IMR-90 (cell line): ENCODE data around the gene RAB8B. TPM values are rescaled to one million over a fixed set of nuclear protein-coding genes. Genes with fewer than 3 reads are reported as not detected.

Experiments used
- MAFK ChIP-seq: IDR thresholded peaks from 2 replicates; pipeline ENCODE4 v1.6.1; 2012; ENCODE audit warnings: low read depth, low read length, improper control_type of control experiment
- POLR2A ChIP-seq: IDR thresholded peaks from 2 replicates; pipeline ENCODE4 v1.6.1; 2012; ENCODE audit warnings: mild to moderate bottlenecking, low read depth, low read length
- polyA plus RNA-seq, 3 experiments: library from polyadenylated mRNA; depleted of rRNA; stranded (reverse); fragments of >200 nt; gene quantifications; 2 replicates each; pipeline ENCODE4 v1.2.3, GENCODE V29; 2012; ENCODE audit warnings: low replicate concordance in 1 of 3
- total RNA-seq: library from RNA; depleted of rRNA; stranded (reverse); fragments of >200 nt; gene quantifications from 2 replicates; pipeline ENCODE4 v1.2.3, GENCODE V29; 2012
- TF ChIP-seq, protein P1 (sequence below): fragments of 150-350 bp; IDR thresholded peaks from 2 replicates; pipeline ENCODE4 v1.6.1; 2017; ENCODE audit warnings: mild to moderate bottlenecking, antibody characterized with exemption, low read length, low read depth

Gene RAB8B
- total and polyA plus RNA-seq, 2 of the 4 experiments (the other 2 are of a cell fraction) = 19.4 to 29.4 TPM

DNA sequence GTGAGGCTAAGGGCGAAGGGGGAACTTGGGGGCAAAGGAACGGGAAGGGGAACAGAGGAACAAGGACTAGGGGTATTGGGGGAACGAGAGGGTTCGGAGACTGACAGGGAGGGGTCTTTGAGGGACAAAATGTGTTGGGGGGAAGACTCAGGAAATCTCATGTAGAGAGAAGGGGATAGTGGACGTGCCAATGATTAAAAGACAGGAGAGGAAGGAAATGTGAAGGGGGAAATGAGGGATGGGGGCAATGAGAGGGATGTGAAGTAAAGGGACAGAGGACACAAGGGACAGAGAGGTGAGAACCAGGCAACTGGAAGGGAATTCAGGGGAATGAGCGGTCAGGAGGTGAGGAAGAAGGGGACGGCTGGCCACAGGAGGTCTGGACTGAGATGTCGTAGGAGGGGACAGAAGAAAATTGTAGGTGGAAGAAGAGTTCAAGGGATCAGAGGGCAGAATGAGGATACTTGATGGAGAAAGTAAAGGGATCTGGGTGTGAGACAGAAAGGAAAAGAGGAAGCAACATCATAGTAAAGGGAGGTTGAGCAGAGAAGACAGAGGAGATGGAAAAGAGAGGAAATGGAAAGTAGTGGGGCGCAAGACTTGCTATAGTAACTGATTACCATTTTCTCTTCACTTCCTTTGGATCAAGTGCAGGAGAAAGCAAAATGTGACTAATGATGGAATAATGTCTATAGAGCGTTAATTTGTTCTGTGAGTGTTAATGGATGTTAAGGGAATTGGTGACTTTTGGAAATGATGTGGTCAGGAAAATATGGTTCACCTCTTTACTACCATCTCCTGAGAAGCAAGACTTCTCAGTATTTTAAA lies 749 bp downstream of the RAB8B start (continued):
- TF ChIP-seq, protein P1, sequence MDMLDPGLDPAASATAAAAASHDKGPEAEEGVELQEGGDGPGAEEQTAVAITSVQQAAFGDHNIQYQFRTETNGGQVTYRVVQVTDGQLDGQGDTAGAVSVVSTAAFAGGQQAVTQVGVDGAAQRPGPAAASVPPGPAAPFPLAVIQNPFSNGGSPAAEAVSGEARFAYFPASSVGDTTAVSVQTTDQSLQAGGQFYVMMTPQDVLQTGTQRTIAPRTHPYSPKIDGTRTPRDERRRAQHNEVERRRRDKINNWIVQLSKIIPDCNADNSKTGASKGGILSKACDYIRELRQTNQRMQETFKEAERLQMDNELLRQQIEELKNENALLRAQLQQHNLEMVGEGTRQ = no peak
- TF ChIP-seq POLR2A (no peak), MAFK (no peak)
